Activated T-helper 2 cell treated with anti-CD3 and anti-CD28 coated beads, Interferon-gamma antibody, Interleukin-2, Interleukin-4, amounts not matched to agents 10 μg/mL and 5 μg/mL and 100 μg/mL, durations not matched to agents 14 hours and 24 hours and 36 hours (primary cell): ENCODE measurements around the gene SLC12A7. TPM values are rescaled to one million over a fixed set of nuclear protein-coding genes. Genes with fewer than 3 reads are reported as not detected.
A peak's percentile ranks its signal among the peaks of the same experiment; 100 is the strongest.

Experiments used
- DNase-seq: peaks from one replicate; pipeline ENCODE4 v3.0.0; 2021; ENCODE audit warnings: low spot score
- H3K27ac Mint-ChIP-seq: one replicate; pipeline ENCODE4 v1.8.0; 2021; ENCODE audit warnings: mixed read lengths
- H3K27me3 Mint-ChIP-seq: one replicate; pipeline ENCODE4 v1.8.0; 2021; ENCODE audit warnings: low read depth, mixed read lengths
- H3K36me3 Mint-ChIP-seq: one replicate; pipeline ENCODE4 v1.8.0; 2021; ENCODE audit warnings: low read depth, mixed read lengths
- H3K4me1 Mint-ChIP-seq: one replicate; pipeline ENCODE4 v1.8.0; 2021; ENCODE audit warnings: low read depth, mixed read lengths
- H3K4me3 Mint-ChIP-seq: one replicate; pipeline ENCODE4 v1.8.0; 2021; ENCODE audit warnings: low read depth, mild to moderate bottlenecking, moderate library complexity, mixed read lengths
- H3K9me3 Mint-ChIP-seq: one replicate; pipeline ENCODE4 v1.8.0; 2021; ENCODE audit warnings: mixed read lengths
- intact Hi-C: fragments of 100-400 bp; cut with micrococcal nuclease; formaldehyde crosslinking; loops from one replicate; pipeline ENCODE4 v1.15.1; 2023
- total RNA-seq: library from RNA; stranded (reverse); gene quantifications from 2 replicates; pipeline ENCODE4 v1.2.3, GENCODE V29; 2022

The SLC12A7 gene
- total RNA-seq, 1 donor from 2014 or later: 31.9 TPM

- DNase-seq: no peak
- Mint-ChIP-seq H3K27ac (no peak overlapping the region), H3K4me3 (no peak overlapping the region), H3K9me3 (peaks cover 16% of the 10 kb centered on the region), H3K27me3 (no peaks in the 10 kb centered on the region), H3K4me1 (no peaks in the 10 kb centered on the region), H3K36me3 (peaks cover 28% of the 10 kb centered on the region)
- intact Hi-C loops: no loop called here
Observed at GRCh38 chr5:1052076-1052475, 59.8 kb downstream of the SLC12A7 start.

- intact Hi-C loops: no loop called here
- Mint-ChIP-seq H3K27ac (no peak overlapping the region), H3K9me3 (peaks cover 23% of the 10 kb centered on the region), H3K36me3 (peaks cover 33% of the 10 kb centered on the region), H3K4me3 (no peak overlapping the region), H3K27me3 (no peaks in the 10 kb centered on the region), H3K4me1 (no peaks in the 10 kb centered on the region)
- no peak for DNase-seq
Observed at GRCh38 chr5:1051366-1051720, 60.5 kb downstream of the SLC12A7 start.

- no peak for DNase-seq
- H3K27ac Mint-ChIP-seq: no peak overlapping the region
- no peaks in the 10 kb centered on the region for H3K4me1 Mint-ChIP-seq
- H3K36me3 Mint-ChIP-seq: peaks cover 31% of the 10 kb centered on the region
- peaks cover 29% of the 10 kb centered on the region for H3K9me3 Mint-ChIP-seq
- no peaks in the 10 kb centered on the region for H3K27me3 Mint-ChIP-seq
- intact Hi-C loops: no loop called here
- no peak overlapping the region for H3K4me3 Mint-ChIP-seq
Observed at GRCh38 chr5:1050423-1051365, 61.2 kb downstream of the SLC12A7 start.

GRCh38 chr5:1048861-1049838 lies 62.7 kb downstream of the SLC12A7 start:
- no peak overlapping the region for H3K4me3 Mint-ChIP-seq
- intact Hi-C loops: no loop called here
- peaks cover 46% of the 10 kb centered on the region for H3K36me3 Mint-ChIP-seq
- no peak overlapping the region for H3K27ac Mint-ChIP-seq
- no peaks in the 10 kb centered on the region for H3K4me1 Mint-ChIP-seq
- H3K27me3 Mint-ChIP-seq: no peaks in the 10 kb centered on the region
- no peak for DNase-seq
- peaks cover 45% of the 10 kb centered on the region for H3K9me3 Mint-ChIP-seq

- H3K36me3 Mint-ChIP-seq: peaks cover 52% of the 10 kb centered on the region
- no peaks in the 10 kb centered on the region for H3K27me3 Mint-ChIP-seq
- peaks cover 54% of the 10 kb centered on the region for H3K9me3 Mint-ChIP-seq
- intact Hi-C loops: no loop called here
- H3K4me1 Mint-ChIP-seq: no peaks in the 10 kb centered on the region
- H3K27ac Mint-ChIP-seq: no peak overlapping the region
- no peak overlapping the region for H3K4me3 Mint-ChIP-seq
- no peak for DNase-seq
Observed at GRCh38 chr5:1048162-1048721, 63.6 kb downstream of the SLC12A7 start.

GRCh38 chr5:1047332-1047965 lies 64.4 kb downstream of the SLC12A7 start:
- Mint-ChIP-seq H3K36me3 (peaks cover 60% of the 10 kb centered on the region), H3K4me3 (no peak overlapping the region), H3K27me3 (no peaks in the 10 kb centered on the region), H3K4me1 (no peaks in the 10 kb centered on the region), H3K9me3 (peaks cover 62% of the 10 kb centered on the region), H3K27ac (peak overlapping the region; percentile 4)
- no peak for DNase-seq
- intact Hi-C loops: no loop called here

- intact Hi-C loops: no loop called here
- Mint-ChIP-seq H3K4me3 (no peak overlapping the region), H3K36me3 (peaks cover 65% of the 10 kb centered on the region), H3K27me3 (no peaks in the 10 kb centered on the region), H3K27ac (peak overlapping the region; percentile 24), H3K9me3 (peaks cover 76% of the 10 kb centered on the region), H3K4me1 (no peaks in the 10 kb centered on the region)
- DNase-seq: no peak
Observed at GRCh38 chr5:1045960-1046560, 65.8 kb downstream of the SLC12A7 start.

- H3K9me3 Mint-ChIP-seq: peaks cover 84% of the 10 kb centered on the region
- peaks cover 74% of the 10 kb centered on the region for H3K36me3 Mint-ChIP-seq
- H3K4me3 Mint-ChIP-seq: no peak overlapping the region
- DNase-seq: no peak
- H3K27me3 Mint-ChIP-seq: no peaks in the 10 kb centered on the region
- peak overlapping the region; percentile 23 for H3K27ac Mint-ChIP-seq
- intact Hi-C loops: no loop called here
- no peaks in the 10 kb centered on the region for H3K4me1 Mint-ChIP-seq
Observed at GRCh38 chr5:1044117-1044516, 67.7 kb downstream of the SLC12A7 start.

GRCh38 chr5:1043327-1043726 lies 68.5 kb downstream of the SLC12A7 start:
- no peak for DNase-seq
- Mint-ChIP-seq H3K9me3 (peaks cover 81% of the 10 kb centered on the region), H3K4me3 (no peak overlapping the region), H3K27me3 (no peaks in the 10 kb centered on the region), H3K4me1 (no peaks in the 10 kb centered on the region), H3K36me3 (peaks cover 76% of the 10 kb centered on the region), H3K27ac (peak overlapping the region; percentile 43)
- intact Hi-C loops: no loop called here

- peak overlapping the region; percentile 43 for H3K27ac Mint-ChIP-seq
- peaks cover 69% of the 10 kb centered on the region for H3K36me3 Mint-ChIP-seq
- H3K4me3 Mint-ChIP-seq: no peak overlapping the region
- H3K27me3 Mint-ChIP-seq: no peaks in the 10 kb centered on the region
- peaks cover 74% of the 10 kb centered on the region for H3K9me3 Mint-ChIP-seq
- DNase-seq: no peak
- intact Hi-C loops: no loop called here
- H3K4me1 Mint-ChIP-seq: no peaks in the 10 kb centered on the region
Observed at GRCh38 chr5:1042626-1043025, 69.2 kb downstream of the SLC12A7 start.

GRCh38 chr5:1041225-1042143 lies 70.4 kb downstream of the SLC12A7 start:
- Mint-ChIP-seq H3K36me3 (peaks cover 63% of the 10 kb centered on the region), H3K27ac (no peak overlapping the region), H3K4me1 (no peaks in the 10 kb centered on the region), H3K27me3 (no peaks in the 10 kb centered on the region), H3K4me3 (no peak overlapping the region), H3K9me3 (peaks cover 63% of the 10 kb centered on the region)
- intact Hi-C loops: no loop called here
- no peak for DNase-seq
